PFSK-1 (cell line): ENCODE data around the gene CDYL.

Experiments
- POLR2AphosphoS5 ChIP-seq: IDR thresholded peaks from 2 replicates; pipeline ENCODE4 v1.6.1; 2012; ENCODE audit warnings: low read depth, mild to moderate bottlenecking, control low read depth, low read length, moderate library complexity
- SIN3A ChIP-seq: IDR thresholded peaks from 2 replicates; pipeline ENCODE4 v1.6.1; 2012; ENCODE audit warnings: mild to moderate bottlenecking, low read length, moderate library complexity, borderline replicate concordance; ENCODE audit not compliant: insufficient read depth
- TAF1 ChIP-seq: IDR thresholded peaks from 2 replicates; pipeline ENCODE4 v1.6.1; 2012; ENCODE audit warnings: low read length, control low read depth, borderline replicate concordance; ENCODE audit not compliant: insufficient read depth
- TF ChIP-seq, protein P1 (sequence below), 2 experiments: IDR thresholded peaks; 2 replicates each; pipeline versions ENCODE4 v1.6.1 to v1.8.0; 2011 to 2012; ENCODE audit warnings: low read depth in 2 of 2, low read length in 2 of 2, control low read depth in 1 of 2, inconsistent platforms in 1 of 2, mild to moderate bottlenecking in 1 of 2, moderate library complexity in 1 of 2; ENCODE audit not compliant: insufficient read depth in 1 of 2

DNA sequence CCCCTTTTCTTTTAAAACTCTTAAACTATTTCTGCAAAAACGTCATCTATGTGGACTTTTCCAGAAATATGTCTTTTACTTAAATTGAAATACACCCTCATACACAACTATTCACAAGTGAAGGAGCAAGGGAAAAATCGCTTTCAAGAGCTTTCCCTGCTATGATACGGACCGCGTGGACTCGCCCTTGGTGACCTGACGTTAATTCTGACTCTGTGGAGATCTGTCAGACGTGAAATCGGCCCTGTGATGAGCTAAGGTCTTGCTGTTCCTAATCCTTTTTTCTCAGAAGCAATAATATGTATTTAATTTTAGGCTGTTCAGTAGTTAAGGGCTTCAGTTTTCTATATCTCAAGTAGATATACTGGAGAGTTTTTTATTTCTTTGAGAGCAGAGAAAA is 114.0 kb downstream of the CDYL start:
- TF ChIP-seq, protein P1, sequence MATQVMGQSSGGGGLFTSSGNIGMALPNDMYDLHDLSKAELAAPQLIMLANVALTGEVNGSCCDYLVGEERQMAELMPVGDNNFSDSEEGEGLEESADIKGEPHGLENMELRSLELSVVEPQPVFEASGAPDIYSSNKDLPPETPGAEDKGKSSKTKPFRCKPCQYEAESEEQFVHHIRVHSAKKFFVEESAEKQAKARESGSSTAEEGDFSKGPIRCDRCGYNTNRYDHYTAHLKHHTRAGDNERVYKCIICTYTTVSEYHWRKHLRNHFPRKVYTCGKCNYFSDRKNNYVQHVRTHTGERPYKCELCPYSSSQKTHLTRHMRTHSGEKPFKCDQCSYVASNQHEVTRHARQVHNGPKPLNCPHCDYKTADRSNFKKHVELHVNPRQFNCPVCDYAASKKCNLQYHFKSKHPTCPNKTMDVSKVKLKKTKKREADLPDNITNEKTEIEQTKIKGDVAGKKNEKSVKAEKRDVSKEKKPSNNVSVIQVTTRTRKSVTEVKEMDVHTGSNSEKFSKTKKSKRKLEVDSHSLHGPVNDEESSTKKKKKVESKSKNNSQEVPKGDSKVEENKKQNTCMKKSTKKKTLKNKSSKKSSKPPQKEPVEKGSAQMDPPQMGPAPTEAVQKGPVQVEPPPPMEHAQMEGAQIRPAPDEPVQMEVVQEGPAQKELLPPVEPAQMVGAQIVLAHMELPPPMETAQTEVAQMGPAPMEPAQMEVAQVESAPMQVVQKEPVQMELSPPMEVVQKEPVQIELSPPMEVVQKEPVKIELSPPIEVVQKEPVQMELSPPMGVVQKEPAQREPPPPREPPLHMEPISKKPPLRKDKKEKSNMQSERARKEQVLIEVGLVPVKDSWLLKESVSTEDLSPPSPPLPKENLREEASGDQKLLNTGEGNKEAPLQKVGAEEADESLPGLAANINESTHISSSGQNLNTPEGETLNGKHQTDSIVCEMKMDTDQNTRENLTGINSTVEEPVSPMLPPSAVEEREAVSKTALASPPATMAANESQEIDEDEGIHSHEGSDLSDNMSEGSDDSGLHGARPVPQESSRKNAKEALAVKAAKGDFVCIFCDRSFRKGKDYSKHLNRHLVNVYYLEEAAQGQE (IDR thresholded peaks at IDR 0.05; ENCODE audit: insufficient read depth in 1 of 2, low read depth in 2 of 2, low read length in 2 of 2): no peak
- TF ChIP-seq POLR2AphosphoS5 (no peak), SIN3A (no peak), TAF1 (no peak)
